ENCODE measurements around the gene EHF.

Gene EHF

GRCh38 chr11:34639545-34639944 lies 18.7 kb downstream of the EHF start:
- POLR2A ChIA-PET, result no interaction called here
- DNase-seq (ENCODE audit: extremely low spot score), result no peak
- CTCF ChIA-PET, result interaction anchor here (0.9 kb wide), 1 partner anchor 13 kb away, joined by 3 read pairs; no protein-coding TSS in a partner anchor

GRCh38 chr11:34640050-34640923 lies 19.4 kb downstream of the EHF start:
- TF ChIP-seq CTCF (IDR thresholded peaks at IDR 0.05; ENCODE audit: control extremely low read depth, extremely low read depth, low read depth, missing control alignments), result no peak
- POLR2A ChIA-PET, result interaction anchor here (0.8 kb wide), 1 partner anchor 10 kb away, joined by 3 read pairs; no protein-coding TSS in a partner anchor
- CTCF ChIA-PET, result interaction anchor here (0.9 to 2.2 kb wide), 5 partner anchors 10 to 33 kb away, joined by 3 to 10 read pairs (median 4); no protein-coding TSS in a partner anchor
- DNase-seq (ENCODE audit: extremely low spot score), result peak; percentile 35

More at GRCh38 chr11:34639545-34639944, 18.7 kb downstream of the EHF start:
- TF ChIP-seq CTCF (IDR thresholded peaks at IDR 0.05; ENCODE audit: control extremely low read depth, extremely low read depth, low read depth, missing control alignments), result no peak

- TF ChIP-seq CTCF (IDR thresholded peaks at IDR 0.05; ENCODE audit: control extremely low read depth, extremely low read depth, low read depth, missing control alignments), result no peak
- DNase-seq (ENCODE audit: extremely low spot score), result no peak
- ChIA-PET POLR2A (interaction anchor here (0.8 kb wide), 1 partner anchor 9 kb away, joined by 3 read pairs; no protein-coding TSS in a partner anchor), CTCF (interaction anchor here (1.4 to 2.2 kb wide), 4 partner anchors 9 to 34 kb away, joined by 4 to 10 read pairs (median 4); no protein-coding TSS in a partner anchor)
Observed at GRCh38 chr11:34640924-34641275, 20.0 kb downstream of the EHF start.

GRCh38 chr11:34641456-34641855 lies 20.6 kb downstream of the EHF start:
- CTCF ChIA-PET, result interaction anchor here (1.4 to 2.2 kb wide), 4 partner anchors 8 to 35 kb away, joined by 4 to 10 read pairs (median 4); no protein-coding TSS in a partner anchor
- POLR2A ChIA-PET, result no interaction called here
- no peak for TF ChIP-seq CTCF (IDR thresholded peaks at IDR 0.05; ENCODE audit: control extremely low read depth, extremely low read depth, low read depth, missing control alignments)
- DNase-seq (ENCODE audit: extremely low spot score), result no peak

GRCh38 chr11:34642001-34642554 lies 21.2 kb downstream of the EHF start:
- POLR2A ChIA-PET, result no interaction called here
- CTCF ChIA-PET, result interaction anchor here (1.4 to 2.2 kb wide), 3 partner anchors 8 to 13 kb away, joined by 4 to 10 read pairs (median 4); no protein-coding TSS in a partner anchor
- no peak for TF ChIP-seq CTCF (IDR thresholded peaks at IDR 0.05; ENCODE audit: control extremely low read depth, extremely low read depth, low read depth, missing control alignments)
- no peak for DNase-seq (ENCODE audit: extremely low spot score)

GRCh38 chr11:34642873-34643272 lies 22.0 kb downstream of the EHF start:
- CTCF ChIA-PET, result interaction anchor here (1.1 to 1.4 kb wide), 3 partner anchors 9 to 28 kb away, joined by 3 to 4 read pairs (median 4); no protein-coding TSS in a partner anchor
- DNase-seq (ENCODE audit: extremely low spot score), result no peak
- no peak for TF ChIP-seq CTCF (IDR thresholded peaks at IDR 0.05; ENCODE audit: control extremely low read depth, extremely low read depth, low read depth, missing control alignments)
- POLR2A ChIA-PET, result no interaction called here
